ENCODE measurements around the gene YPEL3.
"Not testable (repeated sequence)": the region's sequence is repeated elsewhere in the genome, so short reads cannot be mapped to it uniquely, and the experiment has no call there.

Gene YPEL3

GRCh38 chr16:30116291-30117207 lies 20.5 kb upstream of the YPEL3 start:
- DNase-seq (ENCODE audit: low read depth): no peak

DNA sequence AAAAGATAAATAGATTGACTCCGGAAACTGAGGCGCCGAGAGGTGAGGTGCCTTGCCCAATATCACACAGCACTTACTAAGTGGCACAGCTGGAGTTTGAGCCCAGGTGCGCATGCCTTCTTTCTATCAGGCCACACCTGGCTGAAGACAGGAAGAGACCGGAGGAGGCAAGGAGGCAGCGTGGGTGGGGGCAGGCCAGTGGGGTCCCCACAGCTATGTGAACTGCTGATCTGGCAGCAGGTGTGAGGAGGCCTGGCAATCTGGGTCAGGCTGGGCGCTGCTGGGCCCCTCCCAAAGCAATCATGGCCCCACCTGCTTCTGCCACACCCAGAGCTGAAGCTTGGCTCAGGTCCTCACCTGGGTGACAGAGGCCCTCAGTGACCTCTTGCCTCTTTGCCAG lies 19.2 kb upstream of the YPEL3 start:
- DNase-seq (ENCODE audit: low read depth): no peak

GRCh38 chr16:30114833-30115232 lies 18.8 kb upstream of the YPEL3 start:
- DNase-seq (ENCODE audit: low read depth): not testable (repeated sequence)

DNA sequence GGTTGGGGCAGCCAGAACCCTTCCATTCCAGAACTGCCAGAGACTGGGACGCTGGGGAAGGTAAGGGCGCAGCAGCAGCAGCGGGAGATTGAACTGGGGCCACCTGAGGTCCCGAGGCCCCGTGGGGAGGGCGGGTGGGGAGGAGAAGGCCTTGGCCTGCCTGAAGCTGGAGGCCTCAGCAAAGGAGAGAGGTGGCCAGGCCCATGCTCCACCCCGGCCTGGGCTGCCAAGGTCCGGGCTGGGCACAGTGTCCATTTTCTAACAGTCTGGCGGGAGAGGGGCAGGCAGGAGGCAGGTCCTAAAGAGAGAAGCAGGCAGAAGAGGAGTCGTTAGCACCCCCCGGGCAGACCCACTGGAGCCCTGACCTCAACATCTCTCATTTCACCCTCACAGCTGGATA lies 18.4 kb upstream of the YPEL3 start:
- no peak for DNase-seq (ENCODE audit: low read depth)

DNA sequence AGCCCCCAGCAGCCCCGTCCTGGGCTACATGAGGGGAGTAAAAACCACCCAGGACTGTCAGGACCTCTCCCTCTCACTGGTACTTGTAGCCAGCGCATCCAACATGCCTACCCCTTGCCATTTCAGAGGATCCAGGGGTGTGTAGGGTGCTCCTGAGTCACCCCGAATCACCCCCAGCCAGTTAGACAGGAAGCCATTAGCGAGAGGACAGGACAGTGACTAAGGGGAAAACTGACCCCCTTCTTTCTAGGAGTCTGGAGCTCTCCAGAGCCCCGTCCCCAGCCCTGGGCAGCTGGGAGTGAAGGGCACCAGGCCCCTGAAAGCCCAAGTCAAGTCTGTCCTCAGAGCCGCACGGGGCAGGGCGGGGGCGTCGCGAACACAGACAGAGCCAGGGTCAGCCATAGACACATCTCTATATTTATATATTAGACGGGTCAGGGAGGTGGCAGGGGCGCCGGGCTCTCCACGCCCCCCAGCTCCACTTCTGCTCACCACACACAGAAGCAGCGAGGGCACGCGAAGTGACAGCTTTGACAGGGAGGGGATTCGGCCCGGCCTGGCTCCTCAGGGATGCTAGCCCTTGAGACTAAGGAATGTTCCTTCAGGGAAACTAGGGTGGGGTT lies 17.8 kb upstream of the YPEL3 start:
- DNase-seq (ENCODE audit: low read depth): no peak

DNA sequence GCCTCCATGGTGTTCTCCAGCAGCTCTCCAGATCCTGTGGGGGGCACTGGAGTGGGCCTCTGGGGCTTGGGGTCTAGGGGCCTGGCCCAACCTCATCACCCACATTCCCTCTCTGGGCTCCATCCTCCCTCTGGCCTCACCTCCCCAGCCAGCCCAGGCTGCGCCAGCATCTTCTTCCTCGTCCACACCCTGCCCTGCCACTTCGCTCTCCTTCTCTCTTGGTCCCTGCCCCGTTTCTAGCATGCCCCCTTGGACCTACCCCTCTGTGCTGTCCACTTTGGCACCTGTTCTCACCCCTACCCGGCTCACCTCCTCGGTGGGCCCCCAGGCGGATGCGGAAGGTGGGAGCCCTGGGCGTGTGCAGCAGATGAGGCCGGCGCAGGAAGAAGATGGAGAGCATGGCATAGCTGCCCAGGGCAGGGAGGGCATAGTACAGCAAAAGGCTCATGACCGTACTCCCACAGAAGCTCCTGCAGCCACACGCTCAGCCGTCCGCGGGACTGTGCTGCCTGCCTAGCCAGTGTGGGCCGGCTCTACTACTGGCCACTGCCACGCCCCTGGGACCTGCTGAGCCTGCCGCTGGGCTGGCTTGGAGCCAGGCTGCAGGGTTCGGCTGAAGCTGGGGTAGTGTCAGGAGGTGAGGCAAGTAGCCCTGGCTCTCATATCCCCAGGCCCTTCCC lies 17.2 kb upstream of the YPEL3 start, which contains the start of gene GDPD3:
Gene GDPD3, minus strand, starts transcription at position 507 of the 680 bp plus-strand sequence. Its CDS starts 59 bp downstream, at position 448.
- no peak for DNase-seq (ENCODE audit: low read depth)

DNA sequence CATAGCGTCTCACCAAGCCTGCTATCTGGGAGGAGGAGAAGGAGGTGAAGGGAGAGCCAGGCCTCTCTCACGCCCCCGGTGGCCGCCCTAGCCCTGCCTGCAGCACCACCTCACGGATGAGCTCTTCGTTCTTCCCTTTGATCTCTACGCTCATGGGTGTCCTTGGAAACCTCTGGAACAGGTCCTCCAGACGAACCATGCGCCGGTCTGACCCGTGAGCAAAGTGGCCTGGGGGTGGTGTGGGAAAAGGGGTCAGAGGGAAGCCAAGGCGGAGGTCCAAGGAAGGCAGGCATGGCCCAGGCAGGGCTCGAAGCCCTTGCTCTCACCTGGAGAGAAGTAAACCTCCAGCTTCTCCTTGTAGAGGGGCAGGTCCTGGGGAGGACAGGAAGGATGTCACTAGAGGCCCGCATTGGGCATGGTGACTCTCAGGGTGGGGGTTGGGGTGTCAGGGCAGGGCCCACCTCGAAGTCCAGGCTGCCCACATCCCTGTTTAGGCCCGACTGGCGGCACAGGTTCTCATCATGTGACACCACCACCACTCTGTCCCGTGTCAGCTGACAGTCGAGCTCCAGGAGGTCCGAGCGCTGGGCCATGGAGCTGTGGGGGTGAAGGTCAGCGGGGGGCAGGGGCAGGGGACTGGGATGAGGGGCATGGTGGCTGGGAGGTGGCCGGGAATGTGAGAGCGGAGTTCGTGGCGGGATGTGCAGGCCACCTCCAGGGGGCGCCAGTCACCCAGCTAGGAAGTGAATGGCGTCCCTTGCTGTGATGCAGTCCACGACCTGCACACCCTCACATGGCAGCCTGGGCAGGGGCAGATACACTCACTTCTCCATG lies 16.4 kb upstream of the YPEL3 start:
- DNase-seq (ENCODE audit: low read depth): peak; percentile 45

DNA sequence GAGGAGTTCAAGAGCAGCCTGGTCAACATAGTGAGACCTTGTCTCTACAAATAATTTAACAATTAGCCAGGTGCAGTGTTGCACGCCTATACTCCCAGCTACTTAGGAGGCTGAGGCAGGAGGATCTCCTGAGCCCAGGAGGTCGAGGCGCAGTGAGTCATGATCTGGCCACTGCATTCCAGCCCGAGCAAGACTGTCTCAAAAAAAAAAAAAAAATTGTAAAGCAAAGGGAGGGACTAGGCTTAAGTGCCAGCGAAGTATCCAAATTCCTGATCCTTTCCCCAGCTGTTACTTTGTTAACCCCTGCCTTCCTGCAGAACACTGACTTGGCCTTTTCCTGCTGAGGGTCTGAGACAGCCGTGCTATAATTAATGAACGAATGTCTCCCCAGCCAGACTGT lies 14.6 kb upstream of the YPEL3 start:
- no peak for DNase-seq (ENCODE audit: low read depth)

GRCh38 chr16:30108059-30108850 lies 12.2 kb upstream of the YPEL3 start:
- DNase-seq (ENCODE audit: low read depth): no peak

- no peak for DNase-seq (ENCODE audit: low read depth)
These were observed 8.5 kb upstream of the YPEL3 start for GRCh38 chr16:30104492-30104891.

- no peak for DNase-seq (ENCODE audit: low read depth)
These were observed 8.1 kb upstream of the YPEL3 start for GRCh38 chr16:30104090-30104489.

DNA sequence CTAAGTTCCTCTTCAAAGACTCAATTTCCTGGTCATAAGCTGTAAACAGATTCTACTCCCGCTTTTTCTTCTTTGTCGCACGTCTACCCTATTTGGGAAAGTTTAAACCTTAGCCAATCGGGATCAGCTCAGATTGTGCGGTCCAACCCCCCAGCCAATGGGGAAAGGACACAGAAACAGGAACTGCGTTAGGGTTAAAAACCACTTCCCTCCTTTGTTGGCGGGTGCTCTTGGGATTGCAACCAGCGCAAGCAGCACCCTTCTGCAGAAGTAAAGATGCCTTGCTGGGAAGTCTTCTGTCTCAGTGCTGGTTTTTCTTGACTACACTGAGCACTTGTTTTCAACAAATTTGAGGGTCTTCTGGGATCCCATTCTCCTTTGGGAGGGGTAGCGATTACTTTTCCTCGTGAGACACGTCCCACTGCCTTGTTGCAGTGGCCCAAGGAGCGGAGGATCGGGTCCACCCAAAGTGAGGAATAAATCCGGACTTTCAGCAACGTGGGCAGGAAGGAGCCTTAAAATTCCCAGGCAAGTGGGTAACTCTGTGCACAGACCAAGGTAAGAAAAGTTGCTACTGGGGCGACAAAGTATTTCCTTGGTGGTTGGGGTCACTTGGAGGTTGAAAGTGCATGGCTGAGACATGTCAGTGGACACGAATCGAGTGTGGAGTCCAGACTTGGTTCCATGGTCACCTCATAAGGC lies 1.0 kb upstream of the YPEL3 start:
- DNase-seq (ENCODE audit: low read depth): no peak

GRCh38 chr16:30095166-30096078 lies 591 bp downstream of the YPEL3 start:
- DNase-seq (ENCODE audit: low read depth): no peak

GRCh38 chr16:30094541-30095165 lies 1.4 kb downstream of the YPEL3 start:
- no peak for DNase-seq (ENCODE audit: low read depth)

DNA sequence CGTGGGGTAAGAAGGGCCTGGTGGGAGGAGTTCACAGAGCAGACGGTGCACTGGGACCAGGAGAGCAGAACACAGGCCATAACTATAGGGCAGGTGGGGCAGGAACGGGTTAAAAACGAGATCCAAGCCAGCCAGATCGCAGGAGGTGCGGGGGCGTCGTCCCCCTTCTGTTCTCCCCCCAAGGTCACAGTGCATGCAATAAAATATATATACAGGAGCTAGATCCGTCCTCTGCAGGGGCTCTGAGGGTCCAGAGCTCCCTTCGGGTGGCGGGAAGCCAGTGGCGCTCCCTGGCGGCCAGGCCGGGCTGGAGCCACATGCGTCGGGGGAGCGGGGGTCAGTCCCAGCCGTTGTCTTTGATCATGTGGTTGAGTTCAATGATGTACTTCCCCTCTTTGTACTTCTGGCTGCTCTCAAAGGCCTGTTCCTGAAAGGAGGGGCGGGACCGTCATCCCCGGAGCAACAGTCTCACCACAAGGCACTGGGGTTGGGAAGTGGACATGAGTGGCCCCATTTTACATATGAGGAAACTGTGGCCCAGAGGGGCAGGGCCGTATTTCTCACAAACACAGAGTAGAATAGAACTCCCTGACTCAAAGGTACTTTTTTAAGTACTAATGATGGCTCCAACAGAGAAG lies 3.5 kb downstream of the YPEL3 start:
- peak; percentile 32 for DNase-seq (ENCODE audit: low read depth)

DNA sequence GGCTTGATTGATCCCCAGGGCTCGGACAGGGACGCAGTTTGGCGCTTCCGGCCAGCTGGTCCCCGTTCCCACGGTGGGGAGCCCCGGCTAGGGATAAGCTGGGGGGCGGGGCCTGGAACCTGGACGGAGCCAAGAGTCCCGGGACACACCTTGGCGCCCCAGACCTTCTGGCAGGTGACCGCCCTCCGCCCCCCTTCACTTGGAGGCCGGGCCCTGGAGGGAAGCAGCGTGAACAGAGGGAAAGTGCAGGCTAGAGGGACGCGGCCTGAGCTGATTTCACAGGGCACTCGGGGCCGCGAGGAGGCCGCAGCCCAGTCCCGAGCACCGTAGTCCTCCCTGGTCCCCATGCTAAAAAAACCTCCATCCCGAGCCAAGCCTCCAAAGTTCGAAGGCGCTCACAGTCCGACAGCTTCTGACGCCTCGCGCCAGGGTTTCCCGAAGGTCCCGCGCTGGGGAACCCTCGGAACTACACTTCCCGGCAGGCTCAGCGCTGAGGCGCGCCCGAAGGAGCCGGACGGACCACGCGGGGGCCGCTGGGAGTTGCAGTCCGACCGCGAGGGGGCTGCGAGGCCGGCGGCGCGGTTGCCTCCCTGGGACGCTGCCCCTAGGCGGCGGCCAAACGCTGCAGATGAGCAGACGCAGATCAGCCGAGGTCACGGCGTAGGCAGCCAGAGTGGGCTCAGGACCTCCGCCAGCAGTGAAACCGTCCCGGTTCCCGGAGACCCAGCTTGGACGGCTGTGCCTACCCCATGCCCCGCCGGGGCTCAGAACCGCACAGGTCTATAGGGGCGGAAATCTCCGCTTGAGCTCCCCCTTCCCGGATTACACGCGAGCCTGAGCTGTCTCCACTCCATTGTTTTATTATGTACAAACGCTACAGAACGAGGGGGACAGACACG lies 4.3 kb downstream of the YPEL3 start, which contains the start of gene TBX6:
Gene TBX6, minus strand, starts transcription at position 451 of the 899 bp plus-strand sequence. CDS start 731 bp downstream, outside the sequence.
- DNase-seq (ENCODE audit: low read depth): peak; percentile 84
